ENCODE results near the gene FGD5. TPM values are rescaled to one million over a fixed set of nuclear protein-coding genes. Genes with fewer than 3 reads are reported as not detected.

Gene FGD5
- total and polyA plus RNA-seq, 2 donors (not counting 1 experiment from before 2014, with no cell fraction given): 0.03 to 0.50 TPM

DNA sequence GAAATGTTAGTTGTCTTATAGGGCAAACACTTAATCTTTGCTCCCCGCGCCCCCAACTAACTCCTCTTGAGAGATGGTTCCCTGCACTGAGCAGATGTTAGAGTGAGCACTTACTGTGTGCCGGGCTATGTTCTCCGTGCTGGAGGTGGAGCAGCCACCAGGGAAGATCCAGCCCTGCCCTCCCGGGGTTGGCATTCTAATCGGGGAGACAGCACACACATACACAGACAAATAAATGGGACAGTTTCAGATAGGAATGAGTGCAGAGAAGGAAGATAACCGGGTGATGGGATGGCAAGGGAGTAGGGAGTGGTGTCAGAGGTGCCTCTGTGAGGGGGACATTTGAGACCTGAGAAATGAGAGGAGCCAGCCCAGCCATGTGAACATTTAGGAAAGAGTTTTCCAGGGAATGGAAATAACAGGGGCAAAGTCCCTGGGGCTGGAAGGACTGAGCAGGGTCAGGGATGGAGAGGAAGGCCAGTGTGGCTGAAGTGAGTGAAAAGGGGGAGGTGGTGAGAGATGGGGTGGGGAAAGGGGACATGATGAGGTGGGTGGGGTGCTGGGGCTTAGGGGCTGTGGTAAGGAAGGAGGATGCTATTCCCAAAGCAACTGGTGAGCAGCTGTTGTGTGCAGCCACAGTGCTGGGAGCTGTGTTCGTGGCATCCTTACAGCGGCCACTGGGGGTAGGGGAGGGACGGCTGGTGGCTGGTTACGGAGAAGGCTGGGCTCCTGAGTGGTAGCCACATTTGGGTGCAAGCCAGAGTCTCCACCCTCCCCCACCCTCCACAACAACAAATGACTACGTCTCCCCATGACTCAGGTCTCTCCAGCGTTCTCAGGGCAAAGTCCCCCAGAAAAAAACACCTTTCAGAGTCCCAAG, 15.4 kb upstream of the FGD5 start:
- H3K27ac ChIP-seq (ENCODE audit: insufficient read depth, low read length): no peak overlapping the region
- no peaks in the 10 kb centered on the region for H4K20me1 ChIP-seq (ENCODE audit: control insufficient read depth, extremely low read depth, insufficient read depth, low read length)
- H3K4me2 ChIP-seq (ENCODE audit: extremely low read depth, insufficient read depth, low read length): no peak overlapping the region
- no peaks in the 10 kb centered on the region for H3K9me3 ChIP-seq (ENCODE audit: control insufficient read depth, insufficient read depth, low read depth, low read length)
- H3K27me3 ChIP-seq (ENCODE audit: control insufficient read depth, insufficient read depth, low read length): no peaks in the 10 kb centered on the region
- no peak overlapping the region for H3K9ac ChIP-seq (ENCODE audit: insufficient read depth, low read length)
- TF ChIP-seq, protein P1, sequence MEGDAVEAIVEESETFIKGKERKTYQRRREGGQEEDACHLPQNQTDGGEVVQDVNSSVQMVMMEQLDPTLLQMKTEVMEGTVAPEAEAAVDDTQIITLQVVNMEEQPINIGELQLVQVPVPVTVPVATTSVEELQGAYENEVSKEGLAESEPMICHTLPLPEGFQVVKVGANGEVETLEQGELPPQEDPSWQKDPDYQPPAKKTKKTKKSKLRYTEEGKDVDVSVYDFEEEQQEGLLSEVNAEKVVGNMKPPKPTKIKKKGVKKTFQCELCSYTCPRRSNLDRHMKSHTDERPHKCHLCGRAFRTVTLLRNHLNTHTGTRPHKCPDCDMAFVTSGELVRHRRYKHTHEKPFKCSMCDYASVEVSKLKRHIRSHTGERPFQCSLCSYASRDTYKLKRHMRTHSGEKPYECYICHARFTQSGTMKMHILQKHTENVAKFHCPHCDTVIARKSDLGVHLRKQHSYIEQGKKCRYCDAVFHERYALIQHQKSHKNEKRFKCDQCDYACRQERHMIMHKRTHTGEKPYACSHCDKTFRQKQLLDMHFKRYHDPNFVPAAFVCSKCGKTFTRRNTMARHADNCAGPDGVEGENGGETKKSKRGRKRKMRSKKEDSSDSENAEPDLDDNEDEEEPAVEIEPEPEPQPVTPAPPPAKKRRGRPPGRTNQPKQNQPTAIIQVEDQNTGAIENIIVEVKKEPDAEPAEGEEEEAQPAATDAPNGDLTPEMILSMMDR (conservative IDR thresholded peaks at IDR 0.05 in 1 of 2, IDR thresholded peaks at IDR 0.05 in 1 of 2; ENCODE audit: low read depth in 1 of 2, low read length in 2 of 2): no peak
- no peak for TF ChIP-seq EZH2 (IDR thresholded peaks at IDR 0.05; ENCODE audit: low read length, missing control alignments)
- DNase-seq (ENCODE audit: low read depth in 2 of 2): peak; percentile 17 to 20
- no peaks in the 10 kb centered on the region for H3K79me2 ChIP-seq (ENCODE audit: control insufficient read depth, insufficient read depth, low read length)
- H3K4me1 ChIP-seq (ENCODE audit: control insufficient read depth, extremely low read depth, insufficient read depth, low read length): no peaks in the 10 kb centered on the region
- H3K4me3 ChIP-seq (replicated peaks in 1 of 4; ENCODE audit: control extremely low read depth in 1 of 4, insufficient read depth in 1 of 4, low read depth in 3 of 4, low read length in 4 of 4): no peak overlapping the region
- no peak overlapping the region for H2AFZ ChIP-seq (ENCODE audit: low read length)
- no peaks in the 10 kb centered on the region for H3K36me3 ChIP-seq (ENCODE audit: control insufficient read depth, insufficient read depth, low read length)

DNA sequence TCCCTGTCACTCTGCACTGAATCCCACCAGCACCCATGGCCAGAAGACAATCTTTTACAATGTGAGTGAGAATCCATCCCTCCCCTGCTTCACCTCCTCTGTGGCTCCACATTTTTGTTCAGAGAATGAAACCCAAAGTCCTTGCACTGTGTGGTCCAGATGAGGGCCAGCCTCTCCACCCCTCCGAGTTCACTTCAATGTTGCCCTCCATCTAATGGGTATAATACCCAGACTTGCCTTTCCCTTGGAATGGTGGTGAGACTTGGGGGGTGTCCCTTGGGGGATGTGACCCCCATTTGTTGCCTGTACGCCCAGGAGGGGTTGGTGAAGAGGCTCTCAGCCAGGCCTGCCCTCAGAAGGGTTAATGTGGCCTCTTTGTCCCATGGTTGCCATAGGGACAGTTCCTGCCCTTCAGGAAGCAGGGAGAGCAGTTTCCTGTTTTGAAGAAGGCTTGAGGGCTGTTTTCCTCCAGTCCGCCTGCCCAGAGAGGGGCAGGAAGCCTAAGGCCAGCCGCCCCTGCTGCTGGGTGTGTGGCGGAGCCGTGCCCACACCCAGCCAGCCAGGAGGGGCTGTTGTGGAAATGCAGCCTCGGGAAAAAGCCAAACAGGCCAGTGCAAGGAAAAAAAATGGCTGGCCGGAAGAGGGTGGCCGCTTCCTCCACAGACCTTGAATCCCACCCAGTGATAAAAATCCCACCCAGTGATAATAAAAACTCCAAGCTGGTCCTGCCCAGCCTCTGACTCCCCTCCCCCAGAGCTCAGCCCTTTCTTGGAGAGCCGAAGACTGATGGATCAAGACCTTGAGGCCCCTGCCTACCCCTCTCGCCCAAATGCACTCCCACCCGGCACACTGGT, 14.6 kb upstream of the FGD5 start:
- no peak overlapping the region for H2AFZ ChIP-seq (ENCODE audit: low read length)
- peaks cover 3% of the 10 kb centered on the region for H3K27me3 ChIP-seq (ENCODE audit: control insufficient read depth, insufficient read depth, low read length)
- H3K27ac ChIP-seq (ENCODE audit: insufficient read depth, low read length): no peak overlapping the region

More for the DNA sequence above, 14.6 kb upstream of the FGD5 start:
- Histone ChIP-seq H3K4me2 (ENCODE audit: extremely low read depth, insufficient read depth, low read length) (no peak overlapping the region), H3K4me3 (replicated peaks in 1 of 4; ENCODE audit: control extremely low read depth in 1 of 4, insufficient read depth in 1 of 4, low read depth in 3 of 4, low read length in 4 of 4) (no peak overlapping the region), H3K9me3 (ENCODE audit: control insufficient read depth, insufficient read depth, low read depth, low read length) (no peaks in the 10 kb centered on the region), H3K36me3 (ENCODE audit: control insufficient read depth, insufficient read depth, low read length) (no peaks in the 10 kb centered on the region), H3K4me1 (ENCODE audit: control insufficient read depth, extremely low read depth, insufficient read depth, low read length) (no peaks in the 10 kb centered on the region), H3K9ac (ENCODE audit: insufficient read depth, low read length) (no peak overlapping the region), H4K20me1 (ENCODE audit: control insufficient read depth, extremely low read depth, insufficient read depth, low read length) (no peaks in the 10 kb centered on the region), H3K79me2 (ENCODE audit: control insufficient read depth, insufficient read depth, low read length) (no peaks in the 10 kb centered on the region)
- no peak for DNase-seq (ENCODE audit: low read depth in 2 of 2)
- TF ChIP-seq, protein P1 (conservative IDR thresholded peaks at IDR 0.05 in 1 of 2, IDR thresholded peaks at IDR 0.05 in 1 of 2; ENCODE audit: low read depth in 1 of 2, low read length in 2 of 2): no peak
- TF ChIP-seq EZH2 (IDR thresholded peaks at IDR 0.05; ENCODE audit: low read length, missing control alignments): no peak
